Fibroblast of mammary gland (primary cell): ENCODE data around the gene LPGAT1.

ENCODE experiments used
- DNase-seq: peaks from one replicate; pipeline ENCODE4 v3.0.0-alpha.2; 2010; ENCODE audit warnings: low read depth
- H3K4me3 ChIP-seq: 2 replicates; pipeline ENCODE4 v1.5.1; 2011; ENCODE audit warnings: low read depth, mild to moderate bottlenecking, low read length, moderate library complexity; ENCODE audit not compliant: control insufficient read depth
- TF ChIP-seq, protein P1 (sequence below): conservative IDR thresholded peaks from 2 replicates; pipeline ENCODE4 v1.5.1; 2011; ENCODE audit warnings: low read depth, low read length, inconsistent platforms; ENCODE audit not compliant: control insufficient read depth, insufficient read depth

Gene LPGAT1

DNA sequence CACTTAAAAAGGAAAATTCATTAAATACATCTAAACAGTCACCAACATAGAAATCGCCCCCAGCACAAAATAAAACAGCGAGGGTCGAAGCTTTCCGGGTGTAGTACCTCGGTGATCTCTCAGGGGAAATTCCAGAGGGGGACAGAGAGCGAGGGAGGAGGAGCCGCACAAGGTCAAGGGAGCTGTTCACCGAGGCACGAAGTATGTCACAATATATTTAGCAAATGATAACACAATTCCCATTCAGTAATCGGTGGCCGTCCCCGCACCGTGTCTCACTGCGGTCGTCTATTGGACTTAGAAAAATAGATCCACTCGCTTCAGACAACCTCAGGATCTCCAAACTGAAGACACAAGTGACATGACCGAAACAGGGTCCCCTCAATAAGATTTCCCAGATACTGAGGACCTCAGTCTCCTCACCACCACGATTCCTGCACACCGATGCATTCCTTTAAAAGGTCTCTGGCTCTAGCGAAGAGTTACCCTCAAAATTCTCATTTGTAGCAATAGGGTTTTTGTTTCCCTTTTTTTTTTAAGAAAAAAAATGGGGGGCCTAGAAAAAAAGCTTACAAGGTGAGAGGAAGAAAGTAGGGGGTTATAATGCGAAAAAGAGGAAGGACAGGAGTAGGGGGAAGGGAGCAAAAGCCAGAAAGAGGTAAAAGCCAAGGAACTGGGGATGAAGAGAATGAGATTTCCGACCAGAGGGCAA is 1.1 kb downstream of the LPGAT1 start:
- no peak for DNase-seq
- H3K4me3 ChIP-seq = peak overlapping the region; percentile 68
- TF ChIP-seq, protein P1, sequence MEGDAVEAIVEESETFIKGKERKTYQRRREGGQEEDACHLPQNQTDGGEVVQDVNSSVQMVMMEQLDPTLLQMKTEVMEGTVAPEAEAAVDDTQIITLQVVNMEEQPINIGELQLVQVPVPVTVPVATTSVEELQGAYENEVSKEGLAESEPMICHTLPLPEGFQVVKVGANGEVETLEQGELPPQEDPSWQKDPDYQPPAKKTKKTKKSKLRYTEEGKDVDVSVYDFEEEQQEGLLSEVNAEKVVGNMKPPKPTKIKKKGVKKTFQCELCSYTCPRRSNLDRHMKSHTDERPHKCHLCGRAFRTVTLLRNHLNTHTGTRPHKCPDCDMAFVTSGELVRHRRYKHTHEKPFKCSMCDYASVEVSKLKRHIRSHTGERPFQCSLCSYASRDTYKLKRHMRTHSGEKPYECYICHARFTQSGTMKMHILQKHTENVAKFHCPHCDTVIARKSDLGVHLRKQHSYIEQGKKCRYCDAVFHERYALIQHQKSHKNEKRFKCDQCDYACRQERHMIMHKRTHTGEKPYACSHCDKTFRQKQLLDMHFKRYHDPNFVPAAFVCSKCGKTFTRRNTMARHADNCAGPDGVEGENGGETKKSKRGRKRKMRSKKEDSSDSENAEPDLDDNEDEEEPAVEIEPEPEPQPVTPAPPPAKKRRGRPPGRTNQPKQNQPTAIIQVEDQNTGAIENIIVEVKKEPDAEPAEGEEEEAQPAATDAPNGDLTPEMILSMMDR = no peak

DNA sequence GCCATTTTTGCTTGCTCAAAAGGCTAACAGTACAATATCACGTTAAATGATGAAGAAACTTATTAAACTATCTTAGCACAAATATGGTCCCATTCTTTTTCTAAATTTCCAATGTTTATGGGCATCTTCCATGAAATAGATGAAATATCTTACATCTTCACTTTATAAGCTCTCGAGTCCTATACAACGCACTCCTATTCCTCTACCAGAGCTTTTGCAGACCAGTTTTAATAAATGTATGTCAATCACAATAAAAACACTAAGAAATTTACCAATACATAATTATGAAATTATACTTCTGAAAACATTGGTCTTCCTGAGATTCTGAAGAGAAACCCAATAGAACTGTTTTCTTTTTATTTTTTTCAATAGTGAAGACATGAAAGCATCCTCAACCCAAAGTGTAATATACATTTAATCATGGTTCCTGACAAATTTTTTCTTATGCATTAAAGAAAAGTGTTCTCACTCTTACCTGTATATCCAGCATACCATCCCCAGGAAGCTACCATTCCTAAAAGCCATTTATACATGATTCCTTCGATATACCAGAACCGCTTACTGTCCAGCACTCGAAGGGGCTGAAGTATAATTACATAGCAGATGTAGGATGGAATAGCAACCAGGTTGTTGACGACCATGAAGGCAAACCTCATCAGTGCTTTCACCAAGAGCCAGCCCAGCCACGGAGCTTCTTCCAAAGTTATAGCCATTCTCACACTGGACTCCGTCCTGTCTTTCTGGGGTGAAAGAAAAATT is 1.8 kb downstream of the LPGAT1 start:
- TF ChIP-seq, protein P1 = no peak
- no peak for DNase-seq
- peak overlapping the region; percentile 68 for H3K4me3 ChIP-seq

DNA sequence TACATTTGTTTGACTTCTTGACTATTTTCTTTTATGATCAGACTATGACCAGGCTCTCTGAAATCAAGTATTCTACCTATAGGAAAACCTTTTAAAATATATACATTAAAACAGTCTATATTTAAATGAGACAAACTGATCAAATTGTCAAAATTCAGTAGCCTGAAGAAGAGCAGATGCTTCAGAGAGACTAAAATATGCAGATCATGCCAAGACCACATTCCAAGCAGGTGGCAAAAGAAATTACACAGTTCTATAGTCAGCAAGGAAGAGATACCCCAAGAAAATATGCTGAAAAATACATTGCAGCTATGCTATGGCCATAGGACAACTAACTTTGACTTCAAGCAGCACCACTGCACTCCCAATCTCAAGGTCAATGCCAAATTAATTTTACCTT is 3.5 kb downstream of the LPGAT1 start:
- H3K4me3 ChIP-seq = no peak overlapping the region
- TF ChIP-seq, protein P1 = no peak

DNA sequence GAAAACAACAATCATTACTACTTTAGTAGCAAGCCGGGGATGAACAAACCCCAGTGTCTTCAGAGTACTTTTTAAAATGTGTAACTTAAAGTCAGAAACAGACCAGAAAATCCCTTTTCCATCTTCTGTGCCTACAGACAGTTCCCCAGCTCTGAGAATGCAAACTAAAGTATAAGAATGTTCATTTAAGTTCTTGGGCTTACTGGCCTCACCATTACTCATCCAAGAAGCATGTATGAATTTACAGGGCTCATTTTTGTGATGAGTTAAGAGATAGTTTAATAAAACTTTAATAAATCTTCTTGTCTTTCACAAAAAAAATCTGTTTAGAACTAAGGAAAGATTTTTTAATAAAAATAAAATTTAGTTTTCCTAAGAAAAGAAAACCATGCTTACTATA is 4.6 kb downstream of the LPGAT1 start:
- H3K4me3 ChIP-seq = no peak overlapping the region
- DNase-seq = peak; percentile 60
- TF ChIP-seq, protein P1 = no peak

More for the DNA sequence above, 3.5 kb downstream of the LPGAT1 start:
- DNase-seq = no peak

DNA sequence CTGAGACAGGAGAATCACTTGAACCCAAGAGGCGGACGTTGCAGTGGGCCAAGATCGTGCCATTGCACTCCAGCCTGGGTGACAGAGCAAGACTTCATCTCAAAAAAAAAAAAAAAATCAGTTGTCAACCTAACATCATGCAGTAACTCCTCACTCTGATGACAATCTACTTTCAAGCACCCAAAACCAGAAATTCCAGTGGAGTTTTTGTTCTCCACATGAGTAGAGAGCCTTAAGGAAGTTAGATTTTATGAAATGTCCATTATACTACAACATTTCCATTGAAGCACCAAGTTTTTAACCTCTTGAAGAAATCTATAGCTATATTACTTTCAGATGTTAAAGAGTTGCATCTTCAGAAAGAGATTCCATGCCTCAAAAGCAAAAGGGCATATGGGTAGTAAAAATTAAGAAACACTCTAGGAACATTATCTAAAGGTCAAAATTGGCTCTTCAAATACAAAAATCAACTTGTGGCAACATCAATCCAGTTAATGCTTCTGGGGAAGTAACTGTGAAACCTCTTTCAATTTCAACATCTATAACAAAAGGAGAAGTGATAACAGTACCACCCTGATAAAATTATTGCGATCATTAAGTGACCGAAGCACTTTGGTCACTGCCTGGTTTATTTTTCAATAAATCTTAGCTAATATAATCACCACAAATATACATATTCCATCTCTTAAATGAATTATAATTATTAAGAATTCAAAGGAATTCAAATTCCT is 7.7 kb downstream of the LPGAT1 start:
- no peak for DNase-seq
- no peak overlapping the region for H3K4me3 ChIP-seq
- TF ChIP-seq, protein P1 = no peak

DNA sequence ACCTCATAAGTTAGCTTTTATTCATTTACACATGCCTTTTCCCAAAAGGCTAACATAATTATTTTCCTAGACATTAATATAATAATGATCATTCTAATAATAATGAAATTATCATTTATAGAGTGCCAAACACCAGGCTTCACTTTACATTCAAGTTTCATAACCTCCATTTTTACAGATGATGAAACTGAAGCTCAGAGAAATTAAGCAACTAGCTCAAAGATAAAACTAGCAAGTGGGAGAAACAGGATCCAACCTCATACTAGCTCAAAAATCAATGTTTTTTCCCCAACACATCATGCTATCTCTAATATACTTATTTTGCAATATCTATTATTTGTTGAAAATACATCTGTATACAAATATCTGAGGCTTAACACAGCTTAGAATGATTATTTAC is 14.0 kb downstream of the LPGAT1 start:
- TF ChIP-seq, protein P1 = no peak
- no peak overlapping the region for H3K4me3 ChIP-seq
- DNase-seq = no peak
